NCI-H748 (cell line): ENCODE data around the gene SRSF3.
"Not testable (repeated sequence)": the region's sequence is repeated elsewhere in the genome, so short reads cannot be mapped to it uniquely, and the experiment has no call there.

Source experiments
- DNase-seq: peaks from one replicate; lab custom pipeline; 2025; ENCODE audit not compliant: unreplicated experiment; lab: John Stamatoyannopoulos, UW

SRSF3 gene

GRCh38 chr6:36642913-36643817 lies 49.0 kb downstream of the SRSF3 start:
- DNase-seq = no peak

- DNase-seq = no peak
These were observed 49.8 kb downstream of the SRSF3 start for GRCh38 chr6:36643977-36644376.

GRCh38 chr6:36649086-36649485 lies 54.9 kb downstream of the SRSF3 start:
- DNase-seq = no peak

- DNase-seq = no peak
These were observed 55.7 kb downstream of the SRSF3 start for GRCh38 chr6:36649701-36650484.

GRCh38 chr6:36650848-36651478 lies 56.8 kb downstream of the SRSF3 start:
- no peak for DNase-seq

DNA sequence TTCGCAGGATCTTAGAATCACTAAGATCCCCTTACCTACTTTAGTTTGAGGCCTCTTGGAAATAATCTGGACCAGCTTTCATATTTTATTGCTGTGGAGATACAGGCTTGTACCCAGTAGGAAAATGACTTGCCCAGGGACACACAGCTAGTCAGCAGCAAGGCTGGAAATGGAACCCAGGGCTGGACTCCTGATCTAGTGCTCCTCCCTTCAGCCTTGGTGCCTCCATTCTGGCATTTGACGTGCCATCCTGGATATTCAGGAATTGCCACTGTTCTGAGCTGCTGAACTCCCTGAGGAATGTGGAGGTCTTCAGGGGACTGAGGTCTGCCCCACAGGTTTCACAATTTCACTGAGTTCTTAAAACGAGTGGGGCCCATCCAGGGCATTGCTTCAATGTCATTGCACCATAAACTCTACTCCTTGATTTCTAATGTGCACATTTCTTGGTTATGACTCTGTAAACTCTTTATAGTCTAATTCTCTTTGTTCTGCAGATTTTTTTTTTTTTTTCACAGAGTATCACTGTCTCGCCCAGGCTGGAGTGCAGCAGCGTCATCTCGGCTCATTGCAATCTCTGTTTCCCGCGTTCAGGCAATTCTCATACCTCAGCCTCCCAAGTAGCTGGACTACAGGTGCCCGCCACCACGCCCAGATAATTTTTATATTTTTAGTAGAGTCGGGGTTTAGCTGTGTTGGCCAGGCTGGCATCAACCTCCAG lies 57.7 kb downstream of the SRSF3 start:
- no peak for DNase-seq

GRCh38 chr6:36654469-36654868 lies 60.3 kb downstream of the SRSF3 start:
- DNase-seq = not testable (repeated sequence)
